ENCODE results near the gene TAS1R3. TPM values are rescaled to one million over a fixed set of nuclear protein-coding genes. Genes with fewer than 3 reads are reported as not detected.

The TAS1R3 gene
- total and polyA plus RNA-seq, 10 of the 15 experiments (the other 5 are each of a cell fraction or from before 2014, with no cell fraction given), result 0.04 to 0.51 (median 0.08) TPM; not detected in 3

DNA sequence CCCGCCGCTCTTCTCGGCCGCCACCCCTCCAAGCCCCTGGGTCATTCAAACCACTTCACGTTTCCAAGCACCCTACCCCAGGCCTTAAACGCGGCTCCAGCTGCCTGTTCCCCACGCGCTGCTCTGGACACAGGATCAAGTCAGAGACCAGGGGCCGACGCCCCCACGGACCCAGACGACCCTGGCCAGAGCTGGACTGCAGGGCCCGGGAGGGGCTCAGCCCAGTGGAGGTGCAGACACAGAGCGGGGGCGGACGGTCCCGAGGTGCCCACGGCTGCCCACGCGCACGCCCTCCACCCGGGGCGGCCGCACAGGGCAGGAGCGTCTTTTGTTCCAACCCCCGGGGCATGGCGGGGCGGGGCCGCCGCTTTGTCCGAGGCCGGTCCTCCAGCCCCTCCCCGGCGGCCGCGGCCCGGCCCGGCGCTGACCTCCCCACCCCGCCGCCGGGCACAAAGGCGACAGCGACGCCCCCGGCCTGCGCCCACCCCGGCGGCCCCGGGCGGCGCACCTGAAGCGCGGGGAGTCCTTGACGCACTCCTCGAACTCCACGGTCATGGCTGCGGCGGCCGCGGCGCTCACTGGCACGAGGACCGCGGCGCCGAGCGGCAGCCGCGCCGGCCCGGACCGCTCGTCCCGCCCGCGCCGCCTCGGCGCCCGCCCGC lies 23.7 kb upstream of the TAS1R3 start:
- SMC1A ChIA-PET (ENCODE audit: uncharacterized antibody, unreplicated experiment), result no interaction called here
- intact Hi-C loops (cut with micrococcal nuclease; ENCODE audit: unreplicated experiment), result loop anchor here (5.0 kb wide), 1 partner anchor 190 kb away; the partner anchor contains the start of gene C1orf159
- peak overlapping the region; percentile 99 for H3K4me2 ChIP-seq (ENCODE audit: control insufficient read depth, insufficient read depth)
- H3K9ac ChIP-seq (ENCODE audit: control insufficient read depth, insufficient read depth, low read length), result peak overlapping the region; percentile 75
- no peak for FAIRE-seq
- RAD21 ChIA-PET (ENCODE audit: unreplicated experiment), result no interaction called here
- in situ Hi-C loops (cut with MboI), result no loop called here
- DNase-seq (ENCODE audit: low read depth, low spot score), result no peak
- WGBS (ENCODE audit: insufficient coverage, insufficient replicate concordance, low lambda C conversion rate, missing lambda C conversion rate), result 0% methylated on average over 32 of the region's 83 CpGs
- peak overlapping the region; percentile 29 for H2AFZ ChIP-seq (ENCODE audit: control insufficient read depth, low read depth, low read length)
- POLR2A ChIA-PET, result interaction anchor here (0.6 kb wide), 1 partner anchor 76 kb away, joined by 3 read pairs; no protein-coding TSS in a partner anchor
- peaks cover 26% of the 10 kb centered on the region for H3K79me2 ChIP-seq (ENCODE audit: control insufficient read depth, insufficient read depth, low read length)
- H3K27me3 ChIP-seq (replicated peaks in 1 of 2; ENCODE audit: control insufficient read depth in 2 of 2, insufficient read depth in 2 of 2, low read length in 1 of 2), result no peaks in the 10 kb centered on the region
- H3K36me3 ChIP-seq (ENCODE audit: control insufficient read depth in 2 of 2, insufficient read depth in 2 of 2, low read length in 1 of 2), result peaks cover 0 to 9% of the 10 kb centered on the region in 2 experiments; a peak in 3 of 4 replicates
- H3K4me1 ChIP-seq (ENCODE audit: control insufficient read depth, insufficient read depth, low read length), result peaks cover 27% of the 10 kb centered on the region
- CTCF ChIA-PET, result interaction anchor here (1.0 kb wide), 1 partner anchor 198 kb away, joined by 3 read pairs; no protein-coding TSS in a partner anchor
- no peaks in the 10 kb centered on the region for H3K9me3 ChIP-seq (replicated peaks; ENCODE audit: control insufficient read depth, insufficient read depth, low read length)
- TF ChIP-seq GATAD2B (conservative IDR thresholded peaks at IDR 0.05; ENCODE audit: low read depth) (peak; percentile 19), NR2F1 (conservative IDR thresholded peaks at IDR 0.05) (peak; percentile 51), ZNF622 (IDR thresholded peaks at IDR 0.05) (no peak), RUNX3 (IDR thresholded peaks at IDR 0.05; ENCODE audit: low read length) (no peak), EGR1 (IDR thresholded peaks at IDR 0.05; ENCODE audit: borderline replicate concordance in 1 of 2, low read depth in 2 of 2, low read length in 2 of 2) (peak in 1 of 2 experiments; percentile 63; a peak in 1 of 3 replicates), IKZF2 (IDR thresholded peaks at IDR 0.05) (no peak)
- TF ChIP-seq, protein P1, sequence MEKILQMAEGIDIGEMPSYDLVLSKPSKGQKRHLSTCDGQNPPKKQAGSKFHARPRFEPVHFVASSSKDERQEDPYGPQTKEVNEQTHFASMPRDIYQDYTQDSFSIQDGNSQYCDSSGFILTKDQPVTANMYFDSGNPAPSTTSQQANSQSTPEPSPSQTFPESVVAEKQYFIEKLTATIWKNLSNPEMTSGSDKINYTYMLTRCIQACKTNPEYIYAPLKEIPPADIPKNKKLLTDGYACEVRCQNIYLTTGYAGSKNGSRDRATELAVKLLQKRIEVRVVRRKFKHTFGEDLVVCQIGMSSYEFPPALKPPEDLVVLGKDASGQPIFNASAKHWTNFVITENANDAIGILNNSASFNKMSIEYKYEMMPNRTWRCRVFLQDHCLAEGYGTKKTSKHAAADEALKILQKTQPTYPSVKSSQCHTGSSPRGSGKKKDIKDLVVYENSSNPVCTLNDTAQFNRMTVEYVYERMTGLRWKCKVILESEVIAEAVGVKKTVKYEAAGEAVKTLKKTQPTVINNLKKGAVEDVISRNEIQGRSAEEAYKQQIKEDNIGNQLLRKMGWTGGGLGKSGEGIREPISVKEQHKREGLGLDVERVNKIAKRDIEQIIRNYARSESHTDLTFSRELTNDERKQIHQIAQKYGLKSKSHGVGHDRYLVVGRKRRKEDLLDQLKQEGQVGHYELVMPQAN (conservative IDR thresholded peaks at IDR 0.05), result peak; percentile 28; the same call in 1 of the 2 replicates
- no peak for ATAC-seq
- peak overlapping the region; percentile 84 for H3K4me3 ChIP-seq
- BruUV-seq (replicated peaks), result no TSS peak
- peak overlapping the region; percentile 39; the same call in 1 of the 2 replicates for H3K27ac ChIP-seq (ENCODE audit: control insufficient read depth, insufficient read depth)
- H4K20me1 ChIP-seq (ENCODE audit: control insufficient read depth, insufficient read depth), result no peaks in the 10 kb centered on the region

All from GM12878 (cell line).